Endothelial cell of umbilical vein (primary cell): Measurements from ENCODE around the gene GABPB2. TPM values are rescaled to one million over a fixed set of nuclear protein-coding genes. Genes with fewer than 3 reads are reported as not detected.

Experiments
- BruUV-seq: library from RNA; stranded (reverse); fragments of 400-500 nt; replicated peaks from 2 replicates; lab custom pipeline; 2021; lab: Mats Ljungman, UMichigan
- CTCF ChIA-PET: fragments of 300-600, 350-600 bp; sonication (Branson Sonifier 250); formaldehyde crosslinking; loops from one replicate; lab custom pipeline; 2021; ENCODE audit warnings: antibody characterized with exemption, inconsistent platforms; lab: Charles Lee
- POLR2A ChIA-PET: fragments of 300-600, 350-600 bp; sonication (Branson Sonifier 250); formaldehyde crosslinking; loops from one replicate; lab custom pipeline; 2021; ENCODE audit warnings: antibody characterized with exemption, inconsistent platforms; lab: Charles Lee
- DNase-seq: peaks from one replicate; pipeline ENCODE4 v3.0.0-alpha.2; 2011; ENCODE audit warnings: low read depth, low spot score
- FAIRE-seq: peaks from 2 replicates; lab custom pipeline; 2011; peaks lifted over from hg19 to GRCh38; lab: Jason Lieb, UNC
- H2AFZ ChIP-seq: 2 replicates; pipeline ENCODE4 v1.6.0; 2012; ENCODE audit warnings: low read depth, low read length, control low read depth, inconsistent platforms
- H3K27ac ChIP-seq: 2 replicates; pipeline ENCODE4 v1.5.1; 2011; ENCODE audit warnings: low read depth, mild to moderate bottlenecking, control low read depth, low read length, moderate library complexity; ENCODE audit not compliant: insufficient read depth
- H3K27me3 ChIP-seq, 2 experiments: 2 replicates each; pipeline versions ENCODE4 v1.6.0 to v1.6.1; 2011; ENCODE audit warnings: low read length in 2 of 2, mixed read lengths in 1 of 2; ENCODE audit not compliant: control insufficient read depth in 2 of 2, insufficient read depth in 2 of 2
- H3K36me3 ChIP-seq, 2 experiments: 2 replicates in 1 of 2; 3 replicates in 1 of 2; pipeline ENCODE4 v1.5.1; 2011; ENCODE audit warnings: low read length in 2 of 2, mild to moderate bottlenecking in 1 of 2, moderate library complexity in 1 of 2; ENCODE audit not compliant: control insufficient read depth in 2 of 2, insufficient read depth in 2 of 2; ENCODE audit errors: extremely low read depth in 1 of 2
- H3K4me1 ChIP-seq: 3 replicates; pipeline ENCODE4 v1.5.1; 2011; ENCODE audit warnings: mild to moderate bottlenecking, low read length; ENCODE audit not compliant: control insufficient read depth, insufficient read depth; ENCODE audit errors: extremely low read depth
- H3K4me2 ChIP-seq: 2 replicates; pipeline ENCODE4 v1.6.1; 2011; ENCODE audit warnings: low read length, control low read depth, mixed read lengths; ENCODE audit not compliant: insufficient read depth
- H3K4me3 ChIP-seq, 3 experiments: fragments of 200-600 bp in 1 of 3; sonication (generic), shearing (Covaris generic) in 1 of 3; replicated peaks in 1 of 3; 2 replicates each; pipeline ENCODE4 v1.5.1; 2011 to 2016; ENCODE audit warnings: control low read depth in 3 of 3, low read length in 3 of 3, mild to moderate bottlenecking in 2 of 3, inconsistent platforms in 1 of 3, low read depth in 1 of 3, moderate library complexity in 1 of 3; ENCODE audit not compliant: insufficient read depth in 1 of 3
- H3K79me2 ChIP-seq: 2 replicates; pipeline ENCODE4 v1.6.0; 2012; ENCODE audit warnings: low read length, inconsistent platforms; ENCODE audit not compliant: control insufficient read depth, insufficient read depth
- H3K9ac ChIP-seq: replicated peaks from 2 replicates; pipeline ENCODE3; 2011; ENCODE audit warnings: low read length, control low read depth; ENCODE audit not compliant: insufficient read depth; ENCODE audit errors: extremely low read depth
- H3K9me1 ChIP-seq: replicated peaks from 3 replicates; pipeline ENCODE4 v1.6.0; 2011; ENCODE audit warnings: mild to moderate bottlenecking, low read length; ENCODE audit not compliant: control insufficient read depth, insufficient read depth; ENCODE audit errors: extremely low read depth
- H3K9me3 ChIP-seq: replicated peaks from 2 replicates; pipeline ENCODE4 v1.5.1; 2012; ENCODE audit warnings: low read length, inconsistent platforms; ENCODE audit not compliant: control insufficient read depth, insufficient read depth
- H4K20me1 ChIP-seq: replicated peaks from 2 replicates; pipeline ENCODE3; 2011; ENCODE audit warnings: mild to moderate bottlenecking, low read length; ENCODE audit not compliant: control insufficient read depth, insufficient read depth; ENCODE audit errors: extremely low read depth
- CTCF ChIP-seq, 2 donors: IDR thresholded peaks; 1 replicate in 1 of 2; 2 replicates in 1 of 2; pipeline ENCODE4 v1.5.1; 2011; ENCODE audit warnings: low read length in 2 of 2, mild to moderate bottlenecking in 2 of 2, moderate library complexity in 2 of 2, control low read depth in 1 of 2, inconsistent platforms in 1 of 2, low read depth in 1 of 2; ENCODE audit not compliant: insufficient read depth in 1 of 2; ENCODE audit errors: extremely low read depth in 1 of 2
- EZH2 ChIP-seq: IDR thresholded peaks from 2 replicates; pipeline ENCODE4 v1.6.1; 2012; ENCODE audit warnings: borderline replicate concordance, low read depth, mild to moderate bottlenecking, moderate library complexity, low read length, inconsistent platforms; ENCODE audit not compliant: severe bottlenecking
- FOS ChIP-seq: IDR thresholded peaks from 2 replicates; pipeline ENCODE4 v1.6.1; 2011; ENCODE audit warnings: mild to moderate bottlenecking, low read length, moderate library complexity, borderline replicate concordance; ENCODE audit not compliant: insufficient read depth
- GATA2 ChIP-seq: IDR thresholded peaks from 2 replicates; pipeline ENCODE4 v1.7.0; 2011; ENCODE audit warnings: low read depth, mild to moderate bottlenecking, moderate library complexity, mixed read lengths, low read length; ENCODE audit not compliant: insufficient read length, insufficient read depth
- JUN ChIP-seq: IDR thresholded peaks from 2 replicates; pipeline ENCODE4 v1.6.1; 2011; ENCODE audit warnings: borderline replicate concordance, low read depth; ENCODE audit not compliant: insufficient read length, insufficient read depth
- MYC ChIP-seq: IDR thresholded peaks from one replicate; pipeline ENCODE4 v1.6.1; 2011; ENCODE audit warnings: mild to moderate bottlenecking, low read depth, low read length
- POLR2A ChIP-seq: IDR thresholded peaks from 2 replicates; pipeline ENCODE4 v1.6.1; 2012; ENCODE audit warnings: low read depth, mild to moderate bottlenecking, control low read depth, low read length
- POLR2AphosphoS5 ChIP-seq: IDR thresholded peaks from 2 replicates; pipeline ENCODE4 v1.6.1; 2012; ENCODE audit warnings: low read depth, mild to moderate bottlenecking, control low read depth, low read length, moderate library complexity; ENCODE audit not compliant: insufficient read depth
- dilution Hi-C: fragments of 300-500 bp; cut with MboI; formaldehyde crosslinking; loops from one replicate; pipeline ENCODE4 v1.15.0; 2019; ENCODE audit warnings: low sequenced_read_pairs; ENCODE audit not compliant: extremely low pct_ligation_motif_present
- intact Hi-C: fragments of 100-400 bp; cut with micrococcal nuclease; formaldehyde crosslinking; loops from one replicate; pipeline ENCODE4 v1.10.0; 2022
- polyA plus RNA-seq, 4 experiments: library from polyadenylated mRNA; depleted of rRNA in 3 of 4; stranded (reverse) in 3 of 4; unstranded in 1 of 4; fragments of >200 nt; gene quantifications; 2 replicates each; pipeline versions ENCODE4 v1.2.1 to v1.2.3, GENCODE V29; 2011 to 2012; ENCODE audit warnings: missing spikeins in 1 of 4
- total RNA-seq: library from RNA; stranded (reverse); gene quantifications from 2 replicates; pipeline ENCODE4 v1.2.3, GENCODE V29; 2021
- TF ChIP-seq, protein P1 (sequence below): IDR thresholded peaks from 2 replicates; pipeline ENCODE4 v1.6.1; 2011; ENCODE audit not compliant: insufficient read depth, insufficient read length

The GABPB2 gene
- total and polyA plus RNA-seq, 2 donors (not counting 3 experiments of a cell fraction or from before 2014, with no cell fraction given), result 2.6 to 4.3 TPM

DNA sequence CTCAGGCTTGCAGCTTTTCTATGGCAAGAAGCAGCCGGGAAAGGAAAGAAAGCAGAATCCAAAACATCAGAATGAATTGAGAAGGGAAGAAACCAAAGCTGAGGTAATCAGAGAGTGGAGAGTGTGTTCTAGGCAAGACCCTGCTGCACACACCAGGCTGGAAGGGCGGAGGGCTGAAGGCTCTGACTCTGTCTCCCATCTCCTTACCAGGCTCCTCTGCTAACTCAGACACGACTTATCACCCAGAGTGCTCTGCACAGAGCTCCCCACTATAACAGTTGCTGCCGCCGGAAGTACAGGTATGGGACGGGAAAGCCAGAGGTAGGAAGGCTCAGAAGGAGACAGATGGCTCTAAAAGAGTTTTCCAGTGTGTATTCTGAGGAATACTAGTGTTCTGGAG, 96.6 kb downstream of the GABPB2 start:
- Histone ChIP-seq H2AFZ (no peak overlapping the region), H3K9me3 (no peaks in the 10 kb centered on the region), H3K79me2 (peaks cover 21% of the 10 kb centered on the region), H3K4me3 (peak overlapping the region in 1 of 3 experiments; percentile 89), H3K9me1 (no peaks in the 10 kb centered on the region), H3K4me1 (peaks cover 19% of the 10 kb centered on the region), H4K20me1 (no peaks in the 10 kb centered on the region), H3K27me3 (no peaks in the 10 kb centered on the region), H3K27ac (no peak overlapping the region), H3K9ac (peak overlapping the region; percentile 94), H3K4me2 (peak overlapping the region; percentile 54), H3K36me3 (peaks cover 0 to 13% of the 10 kb centered on the region in 2 experiments)
- DNase-seq (no peak), FAIRE-seq (no peak)
- ChIA-PET CTCF (interaction anchor here (0.9 to 1.4 kb wide), 3 partner anchors 10 to 142 kb away, joined by 3 to 6 read pairs (median 3); no protein-coding TSS in a partner anchor), POLR2A (interaction anchor here (0.6 to 0.7 kb wide), 3 partner anchors 13 to 173 kb away, joined by 3 to 4 read pairs (median 3); no protein-coding TSS in a partner anchor)
- intact Hi-C loops (no loop called here), dilution Hi-C loops (no loop called here)
- TF ChIP-seq POLR2A (no peak), GATA2 (no peak), EZH2 (no peak), CTCF (IDR thresholded peaks at IDR 0.05; ENCODE audit: extremely low read depth in 1 of 2, insufficient read depth in 1 of 2, low read depth in 1 of 2, low read length in 2 of 2) (no peak), POLR2AphosphoS5 (no peak), JUN (no peak), MYC (no peak), FOS (no peak)
- TF ChIP-seq, protein P1, sequence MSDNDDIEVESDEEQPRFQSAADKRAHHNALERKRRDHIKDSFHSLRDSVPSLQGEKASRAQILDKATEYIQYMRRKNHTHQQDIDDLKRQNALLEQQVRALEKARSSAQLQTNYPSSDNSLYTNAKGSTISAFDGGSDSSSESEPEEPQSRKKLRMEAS, result no peak
- BruUV-seq, result no TSS peak
